Smooth muscle cell of trachea (primary cell): ENCODE data around the gene SNAPC3. TPM values are rescaled to one million over a fixed set of nuclear protein-coding genes. Genes with fewer than 3 reads are reported as not detected.

Experiments
- total RNA-seq: library from RNA; depleted of rRNA; stranded (reverse); fragments of >200 nt; gene quantifications from 2 replicates; pipeline ENCODE4 v1.2.1, GENCODE V29; 2014

The SNAPC3 gene
- 45.7 and 46.4 TPM in 2 replicates for total RNA-seq

DNA sequence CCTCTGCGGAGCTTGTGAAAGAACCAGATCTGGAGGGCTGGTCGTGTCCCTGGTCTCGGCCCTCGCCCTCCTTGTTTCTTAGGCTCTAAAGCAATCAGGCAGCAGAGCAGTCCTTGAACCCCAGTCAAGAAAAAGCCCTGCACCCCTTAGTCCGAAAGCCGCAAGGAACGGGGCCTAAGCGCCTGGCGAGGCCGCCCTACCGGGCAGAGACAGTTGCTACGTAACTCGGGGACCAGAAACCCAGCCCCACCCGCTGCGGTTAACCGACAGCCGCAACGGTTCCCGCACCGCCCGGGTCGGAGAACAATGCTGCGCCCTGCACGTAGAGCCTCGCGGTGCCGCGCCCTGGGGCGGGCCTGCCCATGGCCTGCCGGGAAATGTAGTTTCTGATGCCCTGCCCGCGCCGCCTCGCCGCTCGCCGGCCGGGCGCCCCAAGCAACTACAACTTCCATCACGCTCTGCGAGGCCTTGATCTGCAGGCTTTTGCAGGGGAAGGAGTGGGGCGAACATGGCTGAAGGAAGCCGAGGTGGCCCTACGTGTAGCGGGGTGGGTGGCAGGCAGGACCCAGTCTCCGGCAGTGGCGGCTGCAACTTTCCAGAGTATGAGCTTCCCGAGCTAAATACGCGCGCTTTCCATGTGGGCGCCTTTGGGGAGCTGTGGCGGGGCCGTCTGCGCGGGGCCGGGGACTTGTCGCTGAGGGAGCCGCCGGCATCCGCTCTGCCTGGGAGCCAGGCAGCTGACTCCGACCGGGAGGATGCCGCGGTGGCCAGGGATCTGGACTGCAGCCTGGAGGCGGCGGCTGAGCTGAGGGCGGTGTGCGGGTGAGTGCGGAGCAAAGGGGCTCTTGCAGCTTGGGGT is at the start of gene SNAPC3:
TSS of gene SNAPC3 (plus strand) at position 505 of the 859 bp plus-strand sequence. CDS start at position 509, 4 bp downstream.

DNA sequence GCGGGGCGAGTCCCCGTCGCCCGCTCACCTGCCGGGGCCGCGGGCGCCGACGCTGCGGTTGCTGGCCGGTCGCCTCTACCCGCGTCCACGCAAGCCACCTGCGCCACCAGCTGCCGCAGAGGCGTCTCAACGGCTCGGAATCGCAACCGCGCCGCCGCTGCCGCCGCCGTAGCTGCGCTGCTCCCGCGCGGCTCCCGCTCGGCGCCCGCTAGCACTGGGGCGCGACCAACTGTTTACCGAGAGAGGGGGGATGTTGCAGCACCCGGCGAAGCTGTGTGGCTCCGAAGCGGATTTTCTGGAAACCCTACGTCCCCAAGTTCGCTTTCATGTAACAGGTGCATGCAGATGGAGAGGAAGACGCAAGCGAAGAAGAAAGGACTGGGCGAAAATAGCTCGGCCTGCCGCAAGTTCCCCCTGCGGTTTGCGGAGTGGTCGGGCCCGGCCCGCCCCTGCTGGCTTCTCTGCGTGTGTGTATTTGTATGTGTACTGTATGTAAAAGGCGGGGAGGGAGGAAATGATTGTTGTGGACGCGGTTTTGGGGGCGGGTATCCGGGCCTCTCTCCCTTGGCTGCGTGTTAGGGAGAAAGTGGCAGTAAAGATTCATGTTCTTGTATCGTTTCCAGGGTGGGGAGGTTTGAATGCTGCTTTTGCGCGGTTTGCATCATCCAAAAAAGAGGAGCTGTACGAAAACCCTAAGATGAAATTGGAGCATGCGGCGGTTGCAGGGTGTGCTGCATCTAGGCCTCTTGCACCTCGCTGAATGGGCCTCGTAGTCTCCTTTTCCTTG is 88.3 kb downstream of the SNAPC3 start, which contains the start of gene PSIP1:
TSS of gene PSIP1 (minus strand) at position 182 of the 787 bp plus-strand sequence. CDS start 782 bp downstream, outside the sequence.

Other genes with a start within 250 kb of the SNAPC3 start
- gene TTC39B, start 115.7 kb upstream of the SNAPC3 start, total RNA-seq: 11.2 and 15.7 TPM in 2 replicates
- 32.7 and 59.2 TPM in 2 replicates for gene PSIP1, start 88.1 kb downstream of the SNAPC3 start, total RNA-seq
- 2.8 and 6.8 TPM in 2 replicates for gene CCDC171, start 130.2 kb downstream of the SNAPC3 start, total RNA-seq